Body of pancreas (tissue), 4 donors: ENCODE results near the gene AGAP5.
"Not testable (repeated sequence)": the region's sequence is repeated elsewhere in the genome, so short reads cannot be mapped to it uniquely, and the experiment has no call there.

Experiments used
- CTCF ChIP-seq, 7 experiments: fragments of 450-650 bp in 4 of 7; fragments of 200-600 bp in 3 of 7; sonication (generic) in 3 of 7; IDR thresholded peaks; one replicate each; pipeline ENCODE4 v1.5.1; 2016 to 2019; ENCODE audit warnings: antibody characterized with exemption in 7 of 7
- POLR2A ChIP-seq, 3 donors: fragments of 450-650 bp; IDR thresholded peaks; one replicate each; pipeline ENCODE4 v1.6.1; 2016; ENCODE audit warnings: antibody characterized with exemption in 3 of 3, mild to moderate bottlenecking in 2 of 3

- TF ChIP-seq CTCF, POLR2A (IDR thresholded peaks at IDR 0.05): not testable (repeated sequence)
Observed at GRCh38 chr10:73662705-73663104, 35.2 kb downstream of the AGAP5 start.
